Activated naive CD8-positive, alpha-beta T cell treated with anti-CD3 and anti-CD28 coated beads, Interleukin-2, amount 10 ng/mL, durations not matched to agents 7 days and 5 days (primary cell): Measurements from ENCODE around the gene ASMTL. TPM values are rescaled to one million over a fixed set of nuclear protein-coding genes. Genes with fewer than 3 reads are reported as not detected.
"Not testable (repeated sequence)": the region's sequence is repeated elsewhere in the genome, so short reads cannot be mapped to it uniquely, and the experiment has no call there.

Source experiments
- ATAC-seq: fragments of 150-1000 bp; cut with Tn5 transposase; one replicate; pipeline ENCODE4 v1.10.0; 2021; ENCODE audit warnings: low read depth, moderate library complexity
- POLR2A ChIA-PET: fragments of 350-600 bp; sonication (Branson Sonifier 250); formaldehyde crosslinking; loops from one replicate; lab custom pipeline; 2021; ENCODE audit warnings: antibody characterized with exemption; lab: Charles Lee
- DNase-seq: peaks from one replicate; pipeline ENCODE4 v3.0.0; 2021
- H3K27ac Mint-ChIP-seq: one replicate; pipeline ENCODE4 v1.8.0; 2022; ENCODE audit warnings: mild to moderate bottlenecking, mixed read lengths
- H3K27me3 Mint-ChIP-seq: one replicate; pipeline ENCODE4 v1.8.0; 2022; ENCODE audit warnings: mild to moderate bottlenecking, moderate library complexity, mixed read lengths
- H3K36me3 Mint-ChIP-seq: one replicate; pipeline ENCODE4 v1.8.0; 2021; ENCODE audit warnings: mild to moderate bottlenecking, mixed read lengths
- H3K4me1 Mint-ChIP-seq: one replicate; pipeline ENCODE4 v1.8.0; 2021; ENCODE audit warnings: mixed read lengths
- H3K4me3 Mint-ChIP-seq: one replicate; pipeline ENCODE4 v1.8.0; 2022; ENCODE audit warnings: mild to moderate bottlenecking, moderate library complexity, mixed read lengths
- H3K9me3 Mint-ChIP-seq: one replicate; pipeline ENCODE4 v1.8.0; 2021; ENCODE audit warnings: mixed read lengths
- total RNA-seq, 2 experiments: library from RNA; stranded (reverse); gene quantifications; one replicate each; pipeline ENCODE4 v1.2.3, GENCODE V29; 2021

ASMTL gene
- total RNA-seq, 2 experiments from 2014 or later: 39.4 to 42.2 TPM

DNA sequence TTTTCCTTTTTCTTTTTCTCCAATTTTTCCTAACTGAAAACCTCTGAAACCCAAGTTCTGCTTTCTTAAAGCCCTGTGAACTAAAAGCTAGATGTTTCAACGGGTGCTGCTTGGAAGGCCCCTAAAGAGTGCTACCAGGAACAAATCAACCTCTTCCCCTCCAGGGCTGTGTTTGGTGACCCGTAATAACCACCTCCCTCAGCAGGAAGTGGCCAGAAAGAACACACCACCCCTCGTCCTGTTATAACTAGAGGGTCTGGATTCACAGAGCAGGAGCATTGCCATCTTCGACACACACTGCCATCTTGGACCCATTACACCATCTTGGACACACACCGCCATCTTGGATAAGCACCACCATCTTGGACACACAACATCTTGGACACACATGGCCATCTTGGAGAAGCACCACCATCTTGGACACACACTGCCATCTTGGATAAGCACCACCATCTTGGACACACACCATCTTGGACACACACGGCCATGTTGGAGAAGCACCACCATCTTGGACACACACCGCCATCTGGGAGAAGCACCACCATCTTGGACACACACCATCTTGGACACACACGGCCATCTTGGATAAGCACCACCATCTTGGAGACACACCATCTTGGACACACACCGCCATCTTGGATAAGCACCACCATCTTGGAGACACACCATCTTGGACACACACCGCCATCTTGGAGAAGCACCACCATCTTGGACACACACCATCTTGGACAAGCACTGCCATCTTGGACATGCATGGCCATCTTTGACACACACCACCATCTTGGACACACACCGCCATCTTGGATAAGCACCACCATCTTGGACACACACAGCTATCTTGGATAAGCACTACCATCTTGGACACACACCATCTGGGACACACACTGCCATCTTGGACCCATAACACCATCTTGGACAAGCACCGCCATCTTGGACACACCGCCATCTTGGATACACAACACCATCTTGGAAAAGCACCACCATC is 5.4 kb downstream of the ASMTL start:
- peak; percentile 38 for ATAC-seq
- H3K27me3 Mint-ChIP-seq, POLR2A ChIA-PET: not testable (repeated sequence)
- peak; percentile 40 for DNase-seq
- H3K9me3 Mint-ChIP-seq: peaks cover 41% of the 10 kb centered on the region
- peak overlapping the region; percentile 63 for H3K27ac Mint-ChIP-seq
- H3K4me1 Mint-ChIP-seq: peaks cover 27% of the 10 kb centered on the region
- H3K4me3 Mint-ChIP-seq: peak overlapping the region; percentile 17
- peaks cover 72% of the 10 kb centered on the region for H3K36me3 Mint-ChIP-seq

DNA sequence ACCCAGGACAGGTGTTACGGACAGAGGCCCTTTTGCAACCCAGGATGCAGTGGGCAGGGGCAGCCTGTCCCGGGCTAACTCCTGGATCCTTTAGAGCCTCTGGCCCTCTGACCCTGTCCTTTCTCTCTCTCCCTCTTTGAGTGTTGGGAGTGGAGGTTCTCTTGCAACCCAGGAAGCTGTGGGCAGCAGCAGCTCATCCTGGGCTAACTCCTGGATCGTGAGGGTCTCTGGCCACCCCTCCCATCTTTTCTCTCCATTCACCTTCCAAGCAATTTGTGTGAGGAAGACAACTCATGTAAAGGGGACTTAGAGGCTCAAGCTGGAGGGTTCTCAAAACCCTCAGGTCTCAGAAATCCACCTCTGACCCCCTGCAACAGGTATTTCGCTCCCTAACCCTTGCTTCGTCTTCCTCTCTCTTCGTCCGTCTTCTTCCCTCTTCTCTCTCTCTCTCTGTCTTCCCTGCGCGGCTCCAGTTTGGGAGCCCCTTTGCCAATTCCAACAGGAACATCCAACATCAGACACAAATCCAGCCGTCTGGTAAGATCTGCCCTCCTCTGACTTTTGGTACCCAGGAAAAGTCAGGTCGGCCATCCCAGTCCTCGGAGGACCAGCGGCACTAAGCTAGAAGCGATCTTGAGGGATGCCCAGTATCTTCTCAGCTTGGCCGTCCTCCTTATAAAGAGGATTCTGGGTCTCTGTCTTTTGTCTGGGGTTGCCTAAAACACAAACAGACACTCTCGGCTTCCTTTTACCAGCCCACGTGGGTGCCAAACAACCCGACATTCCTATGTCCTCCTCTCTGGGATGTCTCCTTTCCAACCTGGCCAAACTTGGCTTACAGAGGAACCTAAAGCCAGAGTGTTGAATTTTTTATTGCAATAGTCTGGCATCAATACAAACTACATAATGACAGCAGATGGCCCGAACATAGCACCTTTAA is 7.9 kb downstream of the ASMTL start:
- no peak overlapping the region for H3K27ac Mint-ChIP-seq
- ATAC-seq (no peak), DNase-seq (peak; percentile 9)
- H3K36me3 Mint-ChIP-seq: peaks cover 71% of the 10 kb centered on the region
- no peaks in the 10 kb centered on the region for H3K27me3 Mint-ChIP-seq
- H3K4me1 Mint-ChIP-seq: peaks cover 25% of the 10 kb centered on the region
- no peak overlapping the region for H3K4me3 Mint-ChIP-seq
- POLR2A ChIA-PET: no interaction called here
- H3K9me3 Mint-ChIP-seq: peaks cover 38% of the 10 kb centered on the region

DNA sequence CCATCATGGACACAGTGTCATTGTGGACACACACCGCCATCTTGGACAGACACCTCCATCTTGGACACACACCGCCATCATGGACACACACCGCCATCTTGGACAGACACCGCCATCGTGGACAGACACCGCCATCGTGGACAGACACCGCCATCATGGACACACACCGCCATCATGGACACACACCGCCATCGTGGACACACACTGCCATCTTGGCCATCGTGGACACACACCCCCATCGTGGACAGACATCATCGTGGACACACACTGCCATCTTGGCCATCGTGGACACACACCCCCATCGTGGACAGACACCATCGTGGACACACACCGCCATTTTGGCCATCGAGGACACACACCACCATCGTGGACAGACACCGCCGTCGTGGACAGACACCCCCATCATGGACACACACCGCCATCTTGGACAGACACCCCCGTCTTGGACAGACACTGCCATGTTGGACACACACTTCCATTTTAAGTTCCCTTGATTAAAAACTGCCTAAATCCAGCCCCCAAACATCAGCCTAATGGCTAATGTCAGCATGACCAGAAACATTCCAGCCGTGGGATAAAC is 9.1 kb downstream of the ASMTL start:
- ATAC-seq (no peak), DNase-seq (peak; percentile 18)

GRCh38 chrX:1442724-1443367 is 9.9 kb downstream of the ASMTL start:
- H3K9me3 Mint-ChIP-seq: peaks cover 19% of the 10 kb centered on the region
- ATAC-seq (no peak), DNase-seq (peak; percentile 19)
- H3K27me3 Mint-ChIP-seq: no peaks in the 10 kb centered on the region
- H3K27ac Mint-ChIP-seq: no peak overlapping the region
- POLR2A ChIA-PET: no interaction called here
- peaks cover 10% of the 10 kb centered on the region for H3K4me1 Mint-ChIP-seq
- H3K4me3 Mint-ChIP-seq: no peak overlapping the region
- peaks cover 62% of the 10 kb centered on the region for H3K36me3 Mint-ChIP-seq

More for the DNA sequence above, 9.1 kb downstream of the ASMTL start:
- Mint-ChIP-seq H3K9me3 (peaks cover 26% of the 10 kb centered on the region), H3K36me3 (peaks cover 66% of the 10 kb centered on the region), H3K27me3 (no peaks in the 10 kb centered on the region), H3K27ac (no peak overlapping the region), H3K4me1 (peaks cover 16% of the 10 kb centered on the region), H3K4me3 (no peak overlapping the region)
- POLR2A ChIA-PET: no interaction called here

DNA sequence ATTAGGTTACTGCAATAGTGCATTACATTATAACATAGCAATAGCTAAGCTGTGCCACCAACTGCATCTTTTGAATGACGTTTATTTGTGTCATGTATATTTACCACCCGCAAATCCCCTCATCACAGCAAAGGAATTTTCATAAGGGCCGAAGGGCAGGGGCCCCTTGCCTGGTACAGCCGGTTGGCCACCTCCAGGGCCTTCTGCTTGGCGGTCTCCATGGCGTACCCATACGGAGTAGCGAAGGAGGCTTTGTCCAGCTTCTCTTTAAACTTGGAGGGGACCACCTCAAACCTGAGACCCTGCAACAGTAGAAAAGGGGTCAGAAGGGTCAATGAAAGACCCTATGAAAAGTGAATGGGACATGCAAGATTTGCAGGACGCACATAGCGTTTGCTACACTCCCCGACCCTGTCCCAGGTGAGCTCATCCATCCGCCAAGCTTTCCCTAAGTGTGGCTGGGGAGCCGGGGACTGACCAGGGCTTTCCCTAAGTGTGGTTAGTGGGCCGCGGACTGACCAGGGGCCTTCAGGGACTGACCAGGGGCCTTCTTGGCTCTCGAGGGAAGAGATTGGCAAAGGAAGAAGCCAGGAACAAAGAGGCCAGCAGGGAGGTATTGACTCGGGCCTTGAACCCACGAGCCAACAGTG is 10.6 kb downstream of the ASMTL start:
- Mint-ChIP-seq H3K27ac (no peak overlapping the region), H3K27me3 (no peaks in the 10 kb centered on the region)

DNA sequence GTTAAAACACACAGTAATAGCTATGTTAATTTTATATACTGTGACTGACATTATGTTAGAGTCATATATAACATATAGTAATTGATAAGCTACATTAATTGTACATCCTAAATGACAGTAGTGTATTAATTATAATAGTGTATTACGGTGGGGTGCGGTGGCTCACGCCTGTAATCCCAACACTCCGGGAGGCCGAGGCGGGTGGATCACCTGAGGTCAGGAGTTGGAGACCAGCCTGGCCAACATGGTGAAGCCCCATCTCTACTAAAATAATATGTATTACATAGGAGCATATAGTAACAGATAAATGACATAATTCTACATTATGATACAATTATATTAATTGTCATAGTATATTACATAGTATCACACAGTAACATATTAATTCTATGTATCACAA is 12.2 kb downstream of the ASMTL start:
- no peak overlapping the region for H3K27ac Mint-ChIP-seq
- ATAC-seq (no peak), DNase-seq (peak; percentile 2)
- no peaks in the 10 kb centered on the region for H3K27me3 Mint-ChIP-seq
- H3K9me3 Mint-ChIP-seq: peaks cover 12% of the 10 kb centered on the region
- no peaks in the 10 kb centered on the region for H3K4me1 Mint-ChIP-seq
- H3K36me3 Mint-ChIP-seq: peaks cover 60% of the 10 kb centered on the region
- POLR2A ChIA-PET: no interaction called here
- no peak overlapping the region for H3K4me3 Mint-ChIP-seq

More for the DNA sequence above, 10.6 kb downstream of the ASMTL start:
- Mint-ChIP-seq H3K36me3 (peaks cover 62% of the 10 kb centered on the region), H3K4me1 (peaks cover 4% of the 10 kb centered on the region), H3K4me3 (no peak overlapping the region), H3K9me3 (peaks cover 14% of the 10 kb centered on the region)
- DNase-seq: peak; percentile 20
- POLR2A ChIA-PET: no interaction called here
- ATAC-seq: no peak

DNA sequence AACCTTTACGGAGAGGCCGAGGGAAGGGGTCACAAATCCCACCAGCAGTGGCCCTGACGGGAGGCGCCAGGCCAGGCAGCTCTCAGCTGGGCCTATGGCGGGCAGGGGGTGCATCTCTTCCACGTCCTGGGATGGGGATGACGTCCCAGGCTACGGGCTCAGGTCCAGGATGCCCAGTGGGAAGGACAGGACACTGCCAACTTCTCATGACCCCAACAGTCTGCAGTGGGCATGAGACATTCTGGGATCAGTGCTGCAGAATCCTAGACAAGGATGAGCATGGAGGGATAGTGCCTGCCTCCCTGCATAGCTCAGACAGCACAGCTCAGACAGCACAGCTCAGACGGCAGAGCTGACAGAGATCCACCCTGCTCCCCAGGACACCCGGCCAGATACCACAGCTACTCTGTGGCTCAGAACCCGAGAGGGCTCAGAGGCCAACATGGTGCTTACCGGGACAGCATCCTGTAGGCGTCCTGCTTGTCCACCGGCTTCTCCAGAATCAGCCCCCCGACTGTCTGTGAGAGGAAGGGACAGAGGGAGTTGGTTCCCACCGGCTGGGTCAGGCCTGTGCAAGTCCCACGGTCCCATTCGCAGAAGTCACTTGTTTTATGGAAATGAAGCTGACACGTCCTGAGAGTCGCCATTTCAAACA is 17.3 kb downstream of the ASMTL start:
- H3K36me3 Mint-ChIP-seq: peaks cover 34% of the 10 kb centered on the region
- no peaks in the 10 kb centered on the region for H3K4me1 Mint-ChIP-seq
- no peak overlapping the region for H3K4me3 Mint-ChIP-seq
- POLR2A ChIA-PET: no interaction called here
- no peaks in the 10 kb centered on the region for H3K9me3 Mint-ChIP-seq
- H3K27ac Mint-ChIP-seq: no peak overlapping the region
- ATAC-seq (peak; percentile 19), DNase-seq (peak; percentile 23)
- H3K27me3 Mint-ChIP-seq: no peaks in the 10 kb centered on the region

- Mint-ChIP-seq H3K4me1 (no peaks in the 10 kb centered on the region), H3K9me3 (no peaks in the 10 kb centered on the region), H3K36me3 (peaks cover 35% of the 10 kb centered on the region), H3K27me3 (no peaks in the 10 kb centered on the region), H3K4me3 (no peak overlapping the region), H3K27ac (no peak overlapping the region)
- DNase-seq (no peak), ATAC-seq (no peak)
- POLR2A ChIA-PET: no interaction called here
Observed at GRCh38 chrX:1434871-1435240, 17.9 kb downstream of the ASMTL start.

GRCh38 chrX:1433646-1434357 is 18.9 kb downstream of the ASMTL start:
- no peaks in the 10 kb centered on the region for H3K9me3 Mint-ChIP-seq
- DNase-seq: no peak
- POLR2A ChIA-PET: no interaction called here
- H3K36me3 Mint-ChIP-seq: peaks cover 29% of the 10 kb centered on the region
- ATAC-seq: no peak
- H3K4me1 Mint-ChIP-seq: no peaks in the 10 kb centered on the region
- H3K27me3 Mint-ChIP-seq: no peaks in the 10 kb centered on the region
- H3K27ac Mint-ChIP-seq: no peak overlapping the region
- no peak overlapping the region for H3K4me3 Mint-ChIP-seq

GRCh38 chrX:1430451-1430850 is 22.3 kb downstream of the ASMTL start:
- H3K27ac Mint-ChIP-seq: no peak overlapping the region
- ATAC-seq (no peak), DNase-seq (peak; percentile 20)
- POLR2A ChIA-PET: no interaction called here
- H3K27me3 Mint-ChIP-seq: no peaks in the 10 kb centered on the region
- H3K4me1 Mint-ChIP-seq: no peaks in the 10 kb centered on the region
- peaks cover 23% of the 10 kb centered on the region for H3K36me3 Mint-ChIP-seq
- no peaks in the 10 kb centered on the region for H3K9me3 Mint-ChIP-seq
- no peak overlapping the region for H3K4me3 Mint-ChIP-seq

DNA sequence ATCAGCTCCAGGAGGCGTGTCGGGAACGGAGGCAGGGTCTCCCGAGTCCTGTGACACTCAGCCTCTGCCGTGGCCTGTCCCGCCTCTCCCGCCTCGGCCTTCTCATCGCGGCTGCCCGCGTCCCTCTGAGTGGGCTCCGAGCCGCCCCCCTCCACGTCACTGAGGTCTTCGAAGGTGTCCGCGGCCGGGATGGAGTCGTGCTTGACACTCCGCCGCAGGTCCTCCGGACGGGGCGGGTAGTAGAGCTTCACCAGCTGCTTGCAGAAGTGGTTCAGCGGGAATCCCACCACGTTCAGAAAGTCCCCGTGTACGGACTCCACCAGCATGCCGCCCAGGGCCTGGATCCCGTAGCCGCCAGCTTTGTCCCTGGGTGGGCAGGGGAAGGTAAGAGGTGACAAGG is 25.0 kb downstream of the ASMTL start:
- peaks cover 20% of the 10 kb centered on the region for H3K9me3 Mint-ChIP-seq
- DNase-seq: peak; percentile 35
- H3K36me3 Mint-ChIP-seq: peaks cover 49% of the 10 kb centered on the region
- ATAC-seq: no peak
- H3K4me3 Mint-ChIP-seq: no peak overlapping the region
- no peaks in the 10 kb centered on the region for H3K4me1 Mint-ChIP-seq
- no peak overlapping the region for H3K27ac Mint-ChIP-seq
- POLR2A ChIA-PET: no interaction called here
- H3K27me3 Mint-ChIP-seq: no peaks in the 10 kb centered on the region
